DMS153 treated with DMSO at 0.1 percent for 48 hours (cell line): ENCODE data around the gene PPBP.

Source experiments
- DNase-seq: peaks from one replicate; lab custom pipeline; 2025; ENCODE audit not compliant: unreplicated experiment; lab: John Stamatoyannopoulos, UW

Gene PPBP, protein sequence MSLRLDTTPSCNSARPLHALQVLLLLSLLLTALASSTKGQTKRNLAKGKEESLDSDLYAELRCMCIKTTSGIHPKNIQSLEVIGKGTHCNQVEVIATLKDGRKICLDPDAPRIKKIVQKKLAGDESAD

DNA sequence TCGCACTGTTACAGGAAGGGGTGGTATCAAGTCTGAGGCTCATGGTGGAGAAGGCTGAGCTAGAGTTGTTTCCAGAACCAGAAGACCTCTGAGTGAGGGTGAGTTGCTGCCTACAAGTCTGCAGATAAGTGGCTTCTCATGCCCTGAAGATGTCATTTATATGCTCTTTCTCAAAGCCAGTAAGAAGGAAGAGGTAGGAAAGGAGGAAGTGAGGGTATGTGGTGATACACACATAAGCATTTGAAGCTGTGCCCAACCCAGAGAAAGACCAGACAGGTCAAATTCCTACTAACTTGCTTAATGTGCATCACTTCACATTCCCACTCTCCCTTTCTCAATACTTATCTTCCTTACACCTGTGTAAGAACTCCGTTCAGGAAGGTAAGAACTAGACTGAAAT, at the start of gene PPBP:
TSS of gene PPBP (minus strand) at position 130 of the 400 bp plus-strand sequence. CDS start at position 43, 87 bp downstream.
- no peak for DNase-seq

- DNase-seq = no peak
Observed at GRCh38 chr4:74037076-74037955, 49.3 kb upstream of the PPBP start.

DNA sequence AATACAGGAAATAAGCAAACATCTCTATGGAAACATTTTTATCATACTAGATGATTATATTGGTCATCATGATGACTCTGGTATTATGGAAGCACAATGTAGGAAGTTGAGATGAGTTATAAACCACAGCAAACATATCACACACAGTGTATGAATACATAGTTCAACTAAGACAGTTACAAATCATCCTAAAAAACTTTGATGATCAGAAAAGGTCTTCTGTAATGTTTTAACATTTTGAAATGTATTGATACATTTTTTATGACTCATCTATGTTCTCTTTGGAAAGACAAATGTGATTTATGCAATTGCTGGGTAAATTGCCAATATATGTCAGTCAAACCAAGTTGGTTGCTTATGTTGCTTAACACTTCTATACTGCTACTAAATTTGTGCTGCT, 45.7 kb upstream of the PPBP start:
- no peak for DNase-seq

DNA sequence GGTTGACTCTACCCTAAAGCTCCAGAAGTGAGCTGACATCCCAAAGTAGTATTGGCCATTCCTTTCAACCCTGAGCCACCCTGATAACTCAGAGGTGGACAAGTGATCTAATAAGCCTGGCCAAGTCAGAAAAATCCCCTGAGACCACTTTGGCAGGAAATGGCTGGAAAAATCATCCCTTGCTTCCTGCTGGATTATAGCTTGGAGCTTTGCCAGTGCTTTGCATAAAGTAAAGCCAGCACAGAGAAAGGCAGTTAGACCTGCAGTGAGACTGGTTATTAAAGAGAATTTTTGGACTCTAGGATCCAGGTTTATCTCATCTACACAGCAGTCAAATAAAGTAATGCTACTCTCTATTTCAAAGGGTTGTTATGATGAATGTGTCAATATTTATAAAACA, 44.1 kb upstream of the PPBP start:
- peak; percentile 19 for DNase-seq

DNA sequence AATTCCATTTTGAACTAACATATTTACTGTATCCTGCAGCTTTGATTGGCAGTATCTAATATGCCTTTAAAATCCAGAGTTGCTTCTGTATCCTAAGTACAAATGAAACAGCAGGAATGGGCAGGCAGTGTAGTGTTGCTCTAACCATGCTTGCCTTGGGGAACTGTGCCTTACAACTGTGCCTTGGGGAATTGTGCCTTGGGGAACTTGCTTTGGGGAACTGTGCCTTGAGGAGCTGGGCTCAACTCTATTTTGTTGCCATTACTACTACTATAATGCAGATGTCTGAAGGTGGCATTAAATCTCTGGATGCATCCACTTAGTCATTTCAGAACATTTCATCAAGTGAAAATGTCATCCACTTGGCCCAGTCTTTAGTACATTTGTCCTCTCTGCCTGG, 43.6 kb upstream of the PPBP start:
- no peak for DNase-seq

DNA sequence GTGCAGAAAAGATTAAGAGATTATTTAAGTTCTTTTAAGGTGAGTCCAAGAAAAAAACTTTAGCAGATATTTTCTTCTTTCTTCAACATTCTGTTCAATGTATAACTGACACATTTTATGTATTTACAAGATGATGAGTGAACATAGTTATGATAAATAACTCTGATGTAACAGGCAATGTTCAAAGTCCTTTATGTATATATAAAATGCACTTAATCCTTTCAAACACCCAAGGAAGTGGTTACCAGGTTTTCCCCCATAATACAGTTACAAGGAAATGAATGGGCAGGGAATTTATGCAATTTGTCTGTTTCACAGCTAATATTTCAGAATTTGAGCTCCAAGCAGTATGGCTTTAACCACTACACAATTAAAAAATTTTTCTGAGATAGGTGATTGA, 42.3 kb upstream of the PPBP start:
- DNase-seq = no peak

GRCh38 chr4:74028504-74028903, 40.5 kb upstream of the PPBP start:
- no peak for DNase-seq

- no peak for DNase-seq
Observed at GRCh38 chr4:74023709-74024108, 35.7 kb upstream of the PPBP start.

GRCh38 chr4:74021601-74022000, 33.6 kb upstream of the PPBP start:
- DNase-seq = no peak

DNA sequence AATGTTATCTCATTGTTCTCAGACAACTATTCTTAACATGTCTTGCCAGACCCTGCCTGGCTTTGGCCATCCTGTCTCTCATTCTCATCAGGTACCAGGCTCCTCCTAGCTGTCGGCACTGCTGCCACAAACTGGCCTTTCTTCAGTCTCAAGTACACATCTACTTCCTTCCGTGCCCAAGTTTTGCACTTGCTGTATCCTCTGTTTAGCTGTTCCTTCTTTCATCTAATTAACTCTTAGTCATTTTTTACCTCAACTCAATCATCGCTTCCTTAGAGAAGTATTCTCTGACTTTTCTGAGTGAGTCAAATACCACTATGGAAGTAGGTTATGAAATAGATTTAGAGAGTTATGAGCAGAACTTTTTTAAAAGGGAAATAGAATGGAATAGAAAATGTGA, 30.8 kb upstream of the PPBP start:
- DNase-seq = no peak

- DNase-seq = no peak
Observed at GRCh38 chr4:74018116-74018515, 30.1 kb upstream of the PPBP start.

DNA sequence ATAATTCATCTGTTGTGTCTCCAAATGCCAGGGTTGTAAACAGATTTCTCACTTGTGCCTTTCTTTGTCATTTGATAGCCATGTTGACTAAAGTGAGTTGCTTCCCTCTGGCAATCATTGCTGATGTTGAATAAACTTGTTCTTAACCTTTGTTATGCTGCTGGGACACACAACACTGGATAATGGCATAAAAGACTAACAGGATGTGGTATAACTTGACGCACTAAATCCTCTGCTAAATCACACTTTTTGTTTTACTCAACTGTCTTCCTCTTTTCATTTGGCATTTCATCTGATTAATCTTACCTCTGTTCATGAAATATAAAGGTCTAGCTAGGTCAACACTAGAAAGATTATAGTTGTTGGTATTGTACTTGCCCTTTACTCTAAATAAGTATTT, 28.1 kb upstream of the PPBP start:
- DNase-seq = no peak

GRCh38 chr4:74015126-74015780, 27.3 kb upstream of the PPBP start:
- DNase-seq = no peak

DNA sequence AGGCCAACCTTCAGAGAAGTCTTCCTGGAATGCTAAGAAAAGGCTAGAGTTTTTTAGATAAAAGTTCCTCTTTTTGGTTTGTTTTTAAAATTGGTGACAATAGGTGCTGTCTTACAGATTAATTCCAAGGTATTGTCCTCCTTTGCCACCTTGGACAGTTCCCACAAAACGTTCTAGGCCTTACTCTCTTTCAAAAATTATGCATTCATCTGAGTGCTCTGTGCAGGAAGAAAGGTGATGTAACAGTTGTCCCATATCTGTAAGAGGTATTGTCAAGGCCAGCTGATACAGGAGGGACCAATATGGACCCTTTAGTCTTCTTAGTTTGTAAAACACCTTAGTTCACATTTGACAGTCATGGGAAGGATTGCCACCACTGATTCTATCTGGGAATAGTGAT, 26.3 kb upstream of the PPBP start:
- no peak for DNase-seq

GRCh38 chr4:74013264-74013663, 25.3 kb upstream of the PPBP start:
- DNase-seq = no peak

GRCh38 chr4:74012130-74012529, 24.1 kb upstream of the PPBP start:
- DNase-seq = no peak

DNA sequence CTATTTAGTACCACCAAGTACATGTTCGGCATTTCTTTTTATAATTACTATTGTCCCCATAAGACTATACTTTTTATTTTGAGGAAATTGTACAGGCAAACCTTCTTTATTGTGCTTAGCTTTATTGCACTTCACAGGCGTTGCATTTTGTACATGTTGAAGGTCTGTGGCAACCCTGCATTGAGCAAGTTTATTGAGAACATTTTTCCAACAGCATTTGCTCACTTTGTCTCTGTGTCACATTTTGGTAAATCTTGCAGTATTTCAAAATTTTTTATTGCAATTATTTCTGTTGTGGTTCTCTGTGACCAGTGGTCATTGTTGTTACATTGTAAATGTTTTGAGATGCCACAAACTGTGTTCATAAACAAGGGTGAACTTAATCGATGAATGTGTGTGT, 21.3 kb upstream of the PPBP start:
- DNase-seq = no peak

- no peak for DNase-seq
Observed at GRCh38 chr4:74006009-74006476, 18.1 kb upstream of the PPBP start.

GRCh38 chr4:74005528-74005927, 17.5 kb upstream of the PPBP start:
- DNase-seq = no peak

DNA sequence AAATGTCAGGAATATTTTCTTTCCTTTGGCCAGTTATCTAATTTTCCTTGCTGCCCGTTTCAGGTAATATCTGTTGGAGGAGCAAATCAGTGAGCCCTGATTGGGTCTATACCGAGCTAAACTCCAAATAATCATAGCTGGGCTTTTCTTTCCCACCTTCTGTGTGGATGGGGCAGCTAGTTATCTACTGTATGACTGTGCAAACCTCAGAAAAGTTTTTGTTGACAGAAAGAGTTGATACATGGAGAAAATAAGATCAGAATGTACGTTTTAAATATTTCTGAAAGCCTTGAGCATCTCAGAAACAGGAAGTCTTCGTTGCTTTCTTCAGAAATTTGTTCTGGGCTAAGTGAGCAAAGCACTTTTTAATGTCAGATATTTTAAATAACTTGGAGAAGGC, 16.7 kb upstream of the PPBP start:
- DNase-seq = no peak

DNA sequence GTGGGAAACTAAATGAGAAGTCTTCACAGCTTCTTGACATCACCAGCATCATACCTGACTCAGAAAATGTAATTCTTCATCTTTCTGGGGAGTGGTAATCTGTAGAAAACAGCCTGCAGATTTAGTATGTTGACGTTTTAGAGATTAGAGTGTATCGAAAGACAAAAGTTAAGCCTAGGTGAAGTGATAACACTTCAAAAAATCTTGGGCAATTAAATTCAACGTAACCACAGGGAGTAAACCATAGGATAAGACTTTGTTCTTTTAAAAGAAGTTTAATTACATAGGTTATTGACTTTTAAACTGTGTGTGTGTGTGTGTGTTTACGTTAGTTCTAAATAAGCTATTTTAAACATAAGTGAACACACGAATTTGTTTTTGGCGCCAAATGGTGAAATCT, 12.3 kb upstream of the PPBP start:
- DNase-seq = no peak
